HUES6 (cell line): ENCODE measurements around the gene PLCH2.

Experiments
- H3K27ac ChIP-seq: 2 replicates; pipeline ENCODE4 v1.7.0; 2013; ENCODE audit warnings: low read depth, mild to moderate bottlenecking, low read length, inconsistent platforms
- H3K27me3 ChIP-seq: 2 replicates; pipeline ENCODE4 v1.6.1; 2013; ENCODE audit warnings: low read length; ENCODE audit not compliant: control insufficient read depth, insufficient read depth
- H3K36me3 ChIP-seq: 2 replicates; pipeline ENCODE4 v1.6.1; 2013; ENCODE audit warnings: low read length; ENCODE audit not compliant: control insufficient read depth, insufficient read depth
- H3K4me1 ChIP-seq: 2 replicates; pipeline ENCODE4 v1.6.1; 2013; ENCODE audit warnings: low read length; ENCODE audit not compliant: control insufficient read depth, insufficient read depth
- H3K4me3 ChIP-seq: 2 replicates; pipeline ENCODE4 v1.5.1; 2013; ENCODE audit warnings: low read depth, low read length
- H3K9ac ChIP-seq: one replicate; pipeline ENCODE4 v1.6.1; 2013; ENCODE audit warnings: mild to moderate bottlenecking, low read length
- H3K9me3 ChIP-seq: 2 replicates; pipeline ENCODE4 v1.6.1; 2013; ENCODE audit warnings: low read depth, low read length; ENCODE audit not compliant: control insufficient read depth, insufficient read depth

PLCH2 gene

DNA sequence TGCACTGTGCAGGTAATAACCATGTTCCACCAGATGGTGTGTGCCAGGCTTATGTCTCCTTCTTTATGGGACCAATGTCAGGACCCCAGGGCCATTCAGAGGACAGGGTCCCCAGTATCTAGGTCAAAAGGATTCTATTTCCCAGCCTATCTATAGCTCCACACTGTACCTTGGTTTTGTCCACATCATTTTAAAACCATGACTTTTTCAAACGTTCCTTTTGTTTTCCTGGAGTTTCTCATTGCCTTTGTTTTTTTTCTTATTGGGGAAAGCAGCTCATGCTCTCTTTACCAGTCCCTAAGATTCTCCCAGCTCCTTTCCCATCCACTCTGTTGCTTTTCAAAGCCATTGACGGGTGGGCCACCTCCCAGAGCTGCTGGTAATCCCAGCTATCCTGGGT, 12.6 kb downstream of the PLCH2 start:
- H3K27ac ChIP-seq = no peak overlapping the region
- H3K27me3 ChIP-seq = peaks cover 3% of the 10 kb centered on the region; the same call in 1 of the 2 replicates
- H3K9ac ChIP-seq = no peak overlapping the region
- no peaks in the 10 kb centered on the region for H3K4me1 ChIP-seq
- no peaks in the 10 kb centered on the region for H3K36me3 ChIP-seq
- H3K9me3 ChIP-seq = peaks cover 13% of the 10 kb centered on the region
- no peak overlapping the region for H3K4me3 ChIP-seq

DNA sequence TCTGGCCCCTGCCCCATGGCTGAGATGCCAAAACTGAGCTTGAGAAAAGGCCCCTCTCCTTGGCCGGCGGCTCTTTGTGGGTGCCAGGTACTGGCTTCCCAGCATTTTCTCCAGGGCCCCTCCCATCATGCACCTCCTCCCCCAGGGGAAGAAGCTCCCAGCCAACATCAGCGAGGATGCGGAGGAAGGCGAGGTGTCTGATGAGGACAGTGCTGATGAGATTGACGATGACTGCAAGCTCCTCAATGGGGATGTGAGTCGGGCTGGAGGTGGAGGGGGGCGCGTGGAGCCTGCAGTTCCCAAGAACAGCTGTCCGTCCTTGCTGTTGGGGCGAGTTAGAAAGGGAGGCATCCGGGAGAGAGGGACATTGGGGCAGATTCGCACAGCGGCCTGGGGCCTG, 13.5 kb downstream of the PLCH2 start:
- H3K27ac ChIP-seq = no peak overlapping the region
- peaks cover 13% of the 10 kb centered on the region for H3K9me3 ChIP-seq
- peaks cover 3% of the 10 kb centered on the region; the same call in 1 of the 2 replicates for H3K27me3 ChIP-seq
- H3K9ac ChIP-seq = no peak overlapping the region
- H3K4me1 ChIP-seq = no peaks in the 10 kb centered on the region
- H3K4me3 ChIP-seq = no peak overlapping the region
- H3K36me3 ChIP-seq = no peaks in the 10 kb centered on the region

DNA sequence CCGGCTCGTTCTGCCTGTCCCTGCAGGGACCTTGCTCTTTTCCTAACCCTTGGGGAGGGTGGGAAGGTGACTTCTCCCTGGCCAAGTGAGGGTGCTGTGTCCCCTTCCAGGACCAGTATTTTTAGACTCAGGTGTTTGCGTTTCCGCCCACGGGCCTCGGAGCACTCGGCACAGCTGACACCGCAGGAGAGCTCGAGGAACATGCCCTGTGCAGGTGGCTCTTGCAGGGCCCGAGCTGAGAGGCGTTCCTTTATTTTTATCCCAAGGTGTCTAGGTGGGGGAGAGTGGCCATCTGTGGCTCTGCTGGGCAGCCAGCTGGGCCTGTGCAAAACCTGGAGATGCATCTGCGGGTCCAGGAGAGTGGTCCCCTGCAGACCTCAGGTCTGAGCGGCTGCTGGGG, 16.0 kb downstream of the PLCH2 start:
- Histone ChIP-seq H3K9me3 (peaks cover 13% of the 10 kb centered on the region), H3K4me3 (no peak overlapping the region), H3K27me3 (peaks cover 3% of the 10 kb centered on the region; the same call in 1 of the 2 replicates), H3K9ac (no peak overlapping the region), H3K4me1 (no peaks in the 10 kb centered on the region), H3K27ac (no peak overlapping the region), H3K36me3 (no peaks in the 10 kb centered on the region)

DNA sequence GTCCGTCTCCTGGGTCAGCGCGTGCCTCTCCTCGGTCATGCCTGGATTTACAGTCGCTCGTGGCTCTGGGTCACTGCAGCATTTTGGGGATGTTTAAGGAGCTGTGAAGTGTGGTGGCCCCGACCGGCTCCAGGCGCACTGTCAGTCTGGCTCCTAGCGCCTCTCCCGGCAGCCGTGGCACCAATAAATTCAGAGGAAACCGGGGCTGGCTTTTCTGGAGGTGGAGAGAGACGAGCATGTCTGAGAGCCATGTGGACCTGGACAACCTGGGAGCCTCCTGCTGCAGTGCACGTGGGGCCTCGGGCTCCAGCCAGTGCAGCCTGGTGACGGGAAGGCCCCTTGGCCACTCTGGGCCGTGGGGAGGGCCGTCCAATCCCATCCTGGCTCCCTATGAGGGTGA, 17.1 kb downstream of the PLCH2 start:
- no peak overlapping the region for H3K9ac ChIP-seq
- H3K4me1 ChIP-seq = no peaks in the 10 kb centered on the region
- no peak overlapping the region for H3K27ac ChIP-seq
- no peaks in the 10 kb centered on the region for H3K36me3 ChIP-seq
- peaks cover 7% of the 10 kb centered on the region; the same call in 1 of the 2 replicates for H3K27me3 ChIP-seq
- peaks cover 11% of the 10 kb centered on the region for H3K9me3 ChIP-seq
- H3K4me3 ChIP-seq = no peak overlapping the region

DNA sequence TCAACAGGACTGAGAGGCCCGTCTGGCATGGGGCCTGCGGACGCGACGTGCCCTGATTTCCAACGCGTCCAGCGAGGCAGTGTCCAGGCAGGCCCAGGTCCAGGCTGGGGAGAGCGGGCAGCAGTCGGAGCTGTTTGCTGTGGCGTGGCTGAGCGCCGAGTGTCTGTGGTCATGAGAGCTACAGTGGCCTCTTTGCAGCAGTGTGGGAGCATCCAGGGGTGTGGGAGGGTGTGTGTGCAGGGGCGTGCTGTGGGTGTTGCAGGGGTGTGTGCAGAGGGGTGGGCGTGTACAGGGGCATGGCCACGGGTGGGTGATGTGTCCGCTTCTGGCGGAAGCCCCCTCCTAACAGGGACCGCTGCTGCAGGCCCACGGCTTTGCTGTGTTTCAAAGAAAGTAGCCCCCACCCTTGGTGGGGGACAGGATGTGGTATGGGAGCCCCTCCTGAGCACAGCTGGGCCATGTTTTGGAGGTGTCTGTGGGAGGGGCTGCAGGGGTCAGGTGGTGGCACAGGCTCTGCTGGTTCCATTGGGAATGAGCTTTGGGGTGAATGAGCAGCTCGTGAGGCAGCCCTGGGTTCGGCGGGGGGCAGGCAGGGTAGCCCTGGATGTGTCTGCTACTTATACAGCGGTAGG, 17.7 kb downstream of the PLCH2 start:
- H3K4me1 ChIP-seq = no peaks in the 10 kb centered on the region
- no peaks in the 10 kb centered on the region for H3K36me3 ChIP-seq
- H3K4me3 ChIP-seq = no peak overlapping the region
- H3K9me3 ChIP-seq = peaks cover 6% of the 10 kb centered on the region
- no peak overlapping the region for H3K9ac ChIP-seq
- peaks cover 7% of the 10 kb centered on the region; the same call in 1 of the 2 replicates for H3K27me3 ChIP-seq
- H3K27ac ChIP-seq = no peak overlapping the region

DNA sequence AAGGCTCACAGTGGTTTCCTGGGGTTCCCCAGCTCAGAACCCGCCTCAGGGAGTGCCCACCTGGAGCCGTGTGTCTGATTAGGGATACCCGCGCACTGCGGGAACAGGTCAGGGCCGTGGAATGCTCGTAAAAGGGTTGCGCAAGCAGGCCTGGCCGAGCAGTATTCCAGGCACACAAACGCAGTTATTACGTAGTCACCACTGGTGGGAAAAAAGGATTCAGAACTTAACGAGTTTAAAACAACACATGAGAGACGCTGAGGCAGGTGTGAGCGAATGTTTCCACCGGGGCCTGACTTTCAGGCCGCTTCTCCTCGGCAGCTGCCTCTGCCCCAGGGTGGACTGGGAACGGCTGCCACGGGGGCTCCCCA, 18.2 kb downstream of the PLCH2 start:
- Histone ChIP-seq H3K36me3 (no peaks in the 10 kb centered on the region), H3K4me3 (no peak overlapping the region), H3K27ac (no peak overlapping the region), H3K9me3 (peaks cover 1% of the 10 kb centered on the region), H3K9ac (no peak overlapping the region), H3K27me3 (peaks cover 7% of the 10 kb centered on the region; the same call in 1 of the 2 replicates), H3K4me1 (no peaks in the 10 kb centered on the region)

DNA sequence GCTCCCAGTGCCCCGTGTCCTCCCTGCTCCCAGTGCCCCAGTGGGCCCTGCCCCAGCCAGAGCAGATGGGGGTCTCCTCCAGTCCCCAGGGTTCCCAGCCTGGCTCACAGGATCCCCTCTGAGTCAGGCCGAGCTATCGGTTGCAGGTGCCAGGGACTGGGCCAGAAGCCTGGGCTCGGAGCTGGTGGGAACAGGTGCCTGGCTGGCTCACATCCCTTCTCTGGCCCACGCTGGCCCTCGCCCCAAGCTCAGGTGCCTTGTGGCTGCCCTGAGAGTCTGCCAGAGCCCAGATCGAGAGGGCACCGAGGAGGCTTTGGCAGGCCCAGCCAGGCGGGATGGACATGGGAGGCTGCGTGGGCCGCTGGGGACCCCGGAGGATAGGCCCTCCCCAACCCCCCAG, 18.9 kb downstream of the PLCH2 start:
- H3K9ac ChIP-seq = no peak overlapping the region
- H3K36me3 ChIP-seq = no peaks in the 10 kb centered on the region
- H3K4me3 ChIP-seq = no peak overlapping the region
- H3K9me3 ChIP-seq = no peaks in the 10 kb centered on the region
- peaks cover 7% of the 10 kb centered on the region; the same call in 1 of the 2 replicates for H3K27me3 ChIP-seq
- H3K27ac ChIP-seq = no peak overlapping the region
- no peaks in the 10 kb centered on the region for H3K4me1 ChIP-seq

DNA sequence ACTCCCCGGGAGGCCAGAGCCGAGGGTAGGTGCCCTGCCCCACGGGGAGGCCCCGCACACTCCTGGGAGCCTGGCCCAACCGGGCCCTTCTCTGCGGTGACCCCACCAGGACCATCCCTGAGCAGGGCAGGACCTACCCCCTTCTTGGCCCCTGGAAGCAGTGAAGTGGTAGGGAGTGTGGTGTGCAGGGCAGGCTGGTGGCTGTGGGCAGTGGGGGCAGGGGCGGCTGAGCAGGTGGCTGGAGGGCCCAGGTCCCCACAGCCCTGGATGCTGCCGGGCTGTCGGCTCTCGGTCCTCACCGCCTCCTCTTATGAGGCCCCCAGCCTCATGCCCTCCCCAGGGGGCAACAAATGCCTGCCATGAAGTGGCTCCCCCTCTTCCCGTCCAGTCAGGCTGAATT, 19.5 kb downstream of the PLCH2 start:
- Histone ChIP-seq H3K27me3 (peaks cover 7% of the 10 kb centered on the region; the same call in 1 of the 2 replicates), H3K9ac (no peak overlapping the region), H3K27ac (no peak overlapping the region)

DNA sequence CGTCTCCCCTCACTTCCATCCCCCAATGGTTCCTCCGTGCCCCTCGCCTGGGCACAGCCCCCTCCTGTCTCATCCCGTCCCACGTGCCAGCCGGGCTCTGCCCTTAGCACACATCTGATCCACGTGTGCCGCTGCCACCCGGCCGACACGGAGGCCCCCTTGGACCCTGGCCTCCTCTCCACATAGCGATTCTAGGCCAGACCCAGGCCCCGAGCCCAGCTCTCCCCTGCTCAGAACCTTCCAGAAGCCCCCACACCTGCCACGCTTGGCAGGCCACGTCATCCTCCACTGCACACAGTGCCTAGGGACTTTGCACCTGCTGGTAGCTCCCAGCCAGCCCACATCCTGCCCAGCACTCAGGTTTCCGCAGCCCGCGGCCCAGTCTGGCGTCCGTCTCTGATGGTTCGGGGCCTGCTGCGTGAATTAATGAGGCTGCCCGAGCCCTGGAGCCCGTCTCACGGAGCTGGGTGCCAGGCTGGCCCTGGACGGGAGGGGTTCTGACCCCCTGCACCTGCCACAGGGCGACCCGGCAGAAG, 20.1 kb downstream of the PLCH2 start:
- H3K9ac ChIP-seq = no peak overlapping the region
- H3K27me3 ChIP-seq = peaks cover 7% of the 10 kb centered on the region; the same call in 1 of the 2 replicates
- no peaks in the 10 kb centered on the region for H3K36me3 ChIP-seq
- no peaks in the 10 kb centered on the region for H3K4me1 ChIP-seq
- no peak overlapping the region for H3K4me3 ChIP-seq
- no peaks in the 10 kb centered on the region for H3K9me3 ChIP-seq
- H3K27ac ChIP-seq = no peak overlapping the region

More for the DNA sequence above, 19.5 kb downstream of the PLCH2 start:
- Histone ChIP-seq H3K4me1 (no peaks in the 10 kb centered on the region), H3K36me3 (no peaks in the 10 kb centered on the region), H3K4me3 (no peak overlapping the region), H3K9me3 (no peaks in the 10 kb centered on the region)

DNA sequence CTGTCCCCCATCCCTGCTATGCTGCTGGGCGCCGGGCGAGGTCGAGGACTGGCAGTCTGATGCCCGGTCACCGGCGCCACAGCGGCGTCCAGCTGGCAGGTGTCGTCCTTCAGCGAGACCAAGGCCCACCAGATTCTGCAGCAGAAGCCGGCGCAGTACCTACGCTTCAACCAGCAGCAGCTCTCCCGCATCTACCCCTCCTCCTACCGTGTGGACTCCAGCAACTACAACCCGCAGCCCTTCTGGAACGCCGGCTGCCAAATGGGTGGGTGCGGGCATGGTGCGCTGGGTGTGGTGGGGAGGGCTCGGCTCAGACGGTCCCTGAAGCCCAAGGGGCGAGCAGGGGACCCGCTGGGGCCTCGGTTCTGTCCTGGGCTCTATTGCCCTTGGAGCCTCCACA, 20.7 kb downstream of the PLCH2 start:
- Histone ChIP-seq H3K36me3 (no peaks in the 10 kb centered on the region), H3K9ac (no peak overlapping the region), H3K4me3 (no peak overlapping the region), H3K4me1 (no peaks in the 10 kb centered on the region), H3K9me3 (no peaks in the 10 kb centered on the region), H3K27ac (no peak overlapping the region), H3K27me3 (peaks cover 7% of the 10 kb centered on the region; the same call in 1 of the 2 replicates)

DNA sequence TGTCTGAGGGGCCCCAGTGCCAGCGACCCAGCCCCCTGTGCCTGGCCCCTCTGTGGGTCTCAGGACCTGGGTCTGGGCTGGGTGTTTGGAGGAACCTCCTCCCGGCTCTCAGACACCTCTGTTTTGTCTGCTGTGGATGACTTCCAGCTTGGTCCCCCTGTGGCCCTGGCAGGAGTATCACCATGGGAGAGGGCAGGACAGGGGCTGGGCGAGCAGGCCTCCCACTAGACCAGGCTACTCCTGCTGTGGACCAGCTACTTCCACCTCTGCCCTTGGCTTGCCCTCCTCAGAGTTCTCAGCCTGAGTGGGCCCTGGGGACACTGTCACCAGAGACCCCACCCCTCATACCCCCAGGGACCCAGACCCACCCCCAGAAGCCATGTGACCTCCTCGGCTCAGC, 21.8 kb downstream of the PLCH2 start:
- no peaks in the 10 kb centered on the region for H3K36me3 ChIP-seq
- no peak overlapping the region for H3K4me3 ChIP-seq
- H3K4me1 ChIP-seq = no peaks in the 10 kb centered on the region
- H3K27ac ChIP-seq = no peak overlapping the region
- no peaks in the 10 kb centered on the region for H3K9me3 ChIP-seq
- H3K9ac ChIP-seq = no peak overlapping the region
- H3K27me3 ChIP-seq = peaks cover 4% of the 10 kb centered on the region; the same call in 1 of the 2 replicates
